RPMI7951 (cell line): ENCODE data around the gene WFS1. TPM values are rescaled to one million over a fixed set of nuclear protein-coding genes. Genes with fewer than 3 reads are reported as not detected.

Experiments used
- DNase-seq: peaks from one replicate; pipeline ENCODE4 v3.0.0-alpha.2; 2012; ENCODE audit warnings: low read depth
- total RNA-seq: library from RNA; depleted of rRNA; stranded (reverse); fragments of >200 nt; shearing (Covaris generic); gene quantifications from 2 replicates; pipeline ENCODE4 v1.2.3, GENCODE V29; 2014

WFS1 gene
- total RNA-seq, 1 experiment from 2014 or later = 28.4 TPM

GRCh38 chr4:6262176-6262575 lies 7.5 kb upstream of the WFS1 start:
- no peak for DNase-seq

GRCh38 chr4:6262847-6263487 lies 6.7 kb upstream of the WFS1 start:
- DNase-seq = no peak

GRCh38 chr4:6263526-6264224 lies 6.0 kb upstream of the WFS1 start:
- no peak for DNase-seq

GRCh38 chr4:6264225-6264540 lies 5.5 kb upstream of the WFS1 start:
- DNase-seq = peak; percentile 37

- DNase-seq = no peak
These were observed 4.1 kb upstream of the WFS1 start for GRCh38 chr4:6265546-6265945.

- peak; percentile 6 for DNase-seq
These were observed 2.1 kb upstream of the WFS1 start for GRCh38 chr4:6267573-6267972.

- DNase-seq = no peak
These were observed 717 bp upstream of the WFS1 start for GRCh38 chr4:6268650-6269615.

GRCh38 chr4:6270636-6271121 lies 1.0 kb downstream of the WFS1 start:
- DNase-seq = no peak

- DNase-seq = no peak
These were observed 1.6 kb downstream of the WFS1 start for GRCh38 chr4:6271206-6271605.

- no peak for DNase-seq
These were observed 2.2 kb downstream of the WFS1 start for GRCh38 chr4:6271701-6272465.

- peak; percentile 92 for DNase-seq
These were observed 3.4 kb downstream of the WFS1 start for GRCh38 chr4:6272863-6273660.

GRCh38 chr4:6273661-6273990 lies 4.0 kb downstream of the WFS1 start:
- DNase-seq = no peak

GRCh38 chr4:6275351-6275750 lies 5.7 kb downstream of the WFS1 start:
- no peak for DNase-seq

- DNase-seq = no peak
These were observed 6.5 kb downstream of the WFS1 start for GRCh38 chr4:6275898-6276806.

GRCh38 chr4:6277139-6277802 lies 7.6 kb downstream of the WFS1 start:
- no peak for DNase-seq

GRCh38 chr4:6277935-6278800 lies 8.5 kb downstream of the WFS1 start:
- no peak for DNase-seq

- no peak for DNase-seq
These were observed 9.1 kb downstream of the WFS1 start for GRCh38 chr4:6278801-6279197.

GRCh38 chr4:6279582-6280289 lies 10.1 kb downstream of the WFS1 start:
- no peak for DNase-seq
